Keratinocyte (primary cell): ENCODE measurements around the gene DGKE. TPM values are rescaled to one million over a fixed set of nuclear protein-coding genes. Genes with fewer than 3 reads are reported as not detected.

Experiments used
- DNase-seq: peaks from one replicate; pipeline ENCODE4 v3.0.0-alpha.2; 2011; ENCODE audit warnings: low read depth, missing footprints, low spot score
- FAIRE-seq: peaks from 2 replicates; lab custom pipeline; 2011; peaks lifted over from hg19 to GRCh38; lab: Jason Lieb, UNC
- H2AFZ ChIP-seq: 2 replicates; pipeline ENCODE4 v1.6.0; 2012; ENCODE audit warnings: low read length, control low read depth, inconsistent platforms; ENCODE audit not compliant: control insufficient read depth
- H3K27ac ChIP-seq: 2 replicates; pipeline ENCODE4 v1.5.1; 2011; ENCODE audit warnings: low read length; ENCODE audit not compliant: control insufficient read depth, insufficient read depth
- H3K27me3 ChIP-seq: 3 replicates; pipeline ENCODE4 v1.6.0; 2011; ENCODE audit warnings: low read length; ENCODE audit not compliant: control insufficient read depth, insufficient read depth; ENCODE audit errors: extremely low read depth
- H3K36me3 ChIP-seq, 2 experiments: 2 replicates in 1 of 2; 3 replicates in 1 of 2; pipeline ENCODE4 v1.5.1; 2011; ENCODE audit warnings: low read length in 2 of 2, mild to moderate bottlenecking in 1 of 2; ENCODE audit not compliant: control insufficient read depth in 2 of 2, insufficient read depth in 2 of 2; ENCODE audit errors: extremely low read depth in 1 of 2
- H3K4me1 ChIP-seq: 3 replicates; pipeline ENCODE4 v1.5.1; 2011; ENCODE audit warnings: low read length; ENCODE audit not compliant: control insufficient read depth, insufficient read depth; ENCODE audit errors: extremely low read depth
- H3K4me2 ChIP-seq: 3 replicates; pipeline ENCODE4 v1.6.0; 2011; ENCODE audit warnings: low read depth, low read length; ENCODE audit not compliant: control insufficient read depth, insufficient read depth; ENCODE audit errors: extremely low read depth
- H3K4me3 ChIP-seq, 3 experiments: fragments of 200-600 bp in 1 of 3; sonication (generic) in 1 of 3; 2 replicates in 2 of 3; 3 replicates in 1 of 3; pipeline ENCODE4 v1.5.1; 2011 to 2016; ENCODE audit warnings: low read length in 3 of 3, mild to moderate bottlenecking in 3 of 3, control low read depth in 2 of 3, inconsistent platforms in 1 of 3, low read depth in 1 of 3, mixed read lengths in 1 of 3, mixed run types in 1 of 3, moderate library complexity in 1 of 3; ENCODE audit not compliant: control insufficient read depth in 2 of 3, insufficient read depth in 2 of 3; ENCODE audit errors: extremely low read depth in 1 of 3
- H3K79me2 ChIP-seq: 2 replicates; pipeline ENCODE4 v1.6.0; 2012; ENCODE audit warnings: low read length; ENCODE audit not compliant: control insufficient read depth, insufficient read depth
- H3K9ac ChIP-seq: 3 replicates; pipeline ENCODE4 v1.6.0; 2011; ENCODE audit warnings: low read length; ENCODE audit not compliant: control insufficient read depth, insufficient read depth; ENCODE audit errors: extremely low read depth
- H3K9me1 ChIP-seq: 3 replicates; pipeline ENCODE4 v1.6.0; 2011; ENCODE audit warnings: low read length; ENCODE audit not compliant: control insufficient read depth, insufficient read depth; ENCODE audit errors: extremely low read depth
- H3K9me3 ChIP-seq: 2 replicates; pipeline ENCODE4 v1.5.1; 2012; ENCODE audit warnings: low read depth, low read length; ENCODE audit not compliant: control insufficient read depth
- H4K20me1 ChIP-seq: 3 replicates; pipeline ENCODE4 v1.6.0; 2011; ENCODE audit warnings: low read length; ENCODE audit not compliant: control insufficient read depth, insufficient read depth; ENCODE audit errors: extremely low read depth
- CTCF ChIP-seq, 3 experiments: IDR thresholded peaks in 1 of 3; conservative IDR thresholded peaks in 1 of 3; optimal IDR thresholded peaks in 1 of 3; 2 replicates in 2 of 3; 3 replicates in 1 of 3; pipeline versions ENCODE3 to v1.5.1; 2011; ENCODE audit warnings: low read length in 3 of 3, mild to moderate bottlenecking in 3 of 3, moderate library complexity in 2 of 3, control low read depth in 1 of 3, inconsistent platforms in 1 of 3; ENCODE audit not compliant: insufficient read depth in 2 of 3; ENCODE audit errors: extremely low read depth in 1 of 3
- EZH2 ChIP-seq: IDR thresholded peaks from one replicate; pipeline ENCODE4 v1.6.1; 2012; ENCODE audit warnings: inconsistent platforms, mild to moderate bottlenecking, low read length, moderate library complexity
- dilution Hi-C: fragments of 300-500 bp; cut with MboI; formaldehyde crosslinking; loops from one replicate; pipeline ENCODE4 v1.7.0; 2020; ENCODE audit warnings: low sequenced_read_pairs; ENCODE audit not compliant: extremely low pct_ligation_motif_present
- polyA plus RNA-seq, 5 experiments: library from polyadenylated mRNA; depleted of rRNA in 3 of 5; stranded (reverse) in 3 of 5; stranded (forward) in 1 of 5; unstranded in 1 of 5; fragments of >200 nt; gene quantifications; 1 replicate in 1 of 5; 2 replicates in 3 of 5; 3 replicates in 1 of 5; pipeline versions ENCODE4 v1.2.1 to v1.2.3, GENCODE V29; 2011 to 2012; ENCODE audit warnings: missing spikeins in 2 of 5, low read depth in 1 of 5, low replicate concordance in 1 of 5

The DGKE gene
- polyA plus RNA-seq, 1 donor (not counting 4 experiments of a cell fraction or from before 2014, with no cell fraction given), result 4.7 TPM

GRCh38 chr17:56876766-56877179, 42.8 kb downstream of the DGKE start:
- H3K4me3 ChIP-seq, result no peak overlapping the region
- no peak overlapping the region for H2AFZ ChIP-seq
- no peaks in the 10 kb centered on the region for H3K9me1 ChIP-seq
- H3K9ac ChIP-seq, result no peak overlapping the region
- dilution Hi-C loops, result no loop called here
- no peaks in the 10 kb centered on the region for H3K79me2 ChIP-seq
- H3K4me1 ChIP-seq, result no peaks in the 10 kb centered on the region
- H3K36me3 ChIP-seq, result no peaks in the 10 kb centered on the region
- no peak for DNase-seq
- H4K20me1 ChIP-seq, result no peaks in the 10 kb centered on the region
- no peak for TF ChIP-seq CTCF (optimal IDR thresholded peaks at IDR 0.05 in 1 of 3, IDR thresholded peaks at IDR 0.05 in 1 of 3, conservative IDR thresholded peaks at IDR 0.05 in 1 of 3; ENCODE audit: extremely low read depth in 1 of 3, insufficient read depth in 2 of 3, low read length in 3 of 3)
- no peak for TF ChIP-seq EZH2
- no peak overlapping the region for H3K4me2 ChIP-seq
- H3K27ac ChIP-seq, result no peak overlapping the region
- no peaks in the 10 kb centered on the region for H3K27me3 ChIP-seq
- no peaks in the 10 kb centered on the region for H3K9me3 ChIP-seq
- FAIRE-seq, result no peak

- no peaks in the 10 kb centered on the region for H4K20me1 ChIP-seq
- H3K4me1 ChIP-seq, result no peaks in the 10 kb centered on the region
- H3K79me2 ChIP-seq, result no peaks in the 10 kb centered on the region
- no peak overlapping the region for H3K9ac ChIP-seq
- no peaks in the 10 kb centered on the region for H3K36me3 ChIP-seq
- dilution Hi-C loops, result no loop called here
- DNase-seq (no peak), FAIRE-seq (no peak)
- no peaks in the 10 kb centered on the region for H3K9me1 ChIP-seq
- TF ChIP-seq CTCF (optimal IDR thresholded peaks at IDR 0.05 in 1 of 3, IDR thresholded peaks at IDR 0.05 in 1 of 3, conservative IDR thresholded peaks at IDR 0.05 in 1 of 3; ENCODE audit: extremely low read depth in 1 of 3, insufficient read depth in 2 of 3, low read length in 3 of 3) (no peak), EZH2 (no peak)
- H3K27me3 ChIP-seq, result no peaks in the 10 kb centered on the region
- no peak overlapping the region for H3K27ac ChIP-seq
- no peak overlapping the region for H2AFZ ChIP-seq
- no peaks in the 10 kb centered on the region for H3K9me3 ChIP-seq
- H3K4me2 ChIP-seq, result no peak overlapping the region
- no peak overlapping the region for H3K4me3 ChIP-seq
Observed at GRCh38 chr17:56879280-56879679, 45.3 kb downstream of the DGKE start.
